Measurements from ENCODE around the gene BMPR1A.
"Not testable (repeated sequence)": the region's sequence is repeated elsewhere in the genome, so short reads cannot be mapped to it uniquely, and the experiment has no call there.

The BMPR1A gene

GRCh38 chr10:86734207-86734988 is 22.0 kb upstream of the BMPR1A start:
- TF ChIP-seq CTBP1 (IDR thresholded peaks at IDR 0.05; ENCODE audit: borderline replicate concordance) (no peak), LEF1 (IDR thresholded peaks at IDR 0.05; ENCODE audit: borderline replicate concordance) (no peak), SP1 (IDR thresholded peaks at IDR 0.05) (no peak), ZNF384 (IDR thresholded peaks at IDR 0.05) (no peak), SUZ12 (IDR thresholded peaks at IDR 0.05) (no peak), HDGF (IDR thresholded peaks at IDR 0.05; ENCODE audit: borderline replicate concordance) (no peak), TARDBP (IDR thresholded peaks at IDR 0.05) (no peak), L3MBTL2 (conservative IDR thresholded peaks at IDR 0.05) (no peak), ARNT (IDR thresholded peaks at IDR 0.05) (no peak), BHLHE40 (IDR thresholded peaks at IDR 0.05; ENCODE audit: borderline replicate concordance) (no peak), PKNOX1 (IDR thresholded peaks at IDR 0.05) (no peak), ELF4 (IDR thresholded peaks at IDR 0.05) (no peak), NFRKB (IDR thresholded peaks at IDR 0.05) (no peak), FOXM1 (IDR thresholded peaks at IDR 0.05; ENCODE audit: borderline replicate concordance) (no peak), FOXA1 (IDR thresholded peaks at IDR 0.05) (no peak), FOXK2 (IDR thresholded peaks at IDR 0.05) (no peak)
- ChIA-PET POLR2A (interaction anchor here (1.7 kb wide), 1 partner anchor 21 kb away, joined by 12 read pairs; the partner anchor contains the start of gene BMPR1A), CTCF (no interaction called here)
- DNase-seq (ENCODE audit: extremely low spot score): no peak

GRCh38 chr10:86735278-86735677 is 21.1 kb upstream of the BMPR1A start:
- CTCF ChIA-PET; POLR2A ChIA-PET; DNase-seq (ENCODE audit: extremely low spot score): not testable (repeated sequence)

GRCh38 chr10:86742230-86742629 is 14.2 kb upstream of the BMPR1A start:
- POLR2A ChIA-PET: interaction anchor here (1.2 to 1.9 kb wide), 2 partner anchors 10 to 12 kb away, joined by 4 to 5 read pairs; no protein-coding TSS in a partner anchor
- no peak for DNase-seq (ENCODE audit: extremely low spot score)
- TF ChIP-seq ARNT (IDR thresholded peaks at IDR 0.05) (no peak), HDGF (IDR thresholded peaks at IDR 0.05; ENCODE audit: borderline replicate concordance) (no peak), TARDBP (IDR thresholded peaks at IDR 0.05) (no peak), PKNOX1 (IDR thresholded peaks at IDR 0.05) (no peak), FOXK2 (IDR thresholded peaks at IDR 0.05) (no peak), LEF1 (IDR thresholded peaks at IDR 0.05; ENCODE audit: borderline replicate concordance) (no peak), SUZ12 (IDR thresholded peaks at IDR 0.05) (no peak)
- CTCF ChIA-PET: interaction anchor here (0.6 to 0.7 kb wide), 2 partner anchors 19 to 782 kb away, joined by 3 to 4 read pairs; no protein-coding TSS in a partner anchor

GRCh38 chr10:86744067-86744725 is 12.2 kb upstream of the BMPR1A start:
- no peak for DNase-seq (ENCODE audit: extremely low spot score)
- no peak for TF ChIP-seq FOXM1 (IDR thresholded peaks at IDR 0.05; ENCODE audit: borderline replicate concordance)
- TF ChIP-seq ARNT (IDR thresholded peaks at IDR 0.05): no peak
- TF ChIP-seq NFRKB (IDR thresholded peaks at IDR 0.05): no peak
- POLR2A ChIA-PET: interaction anchor here (1.7 kb wide), 1 partner anchor 12 kb away, joined by 6 read pairs; the partner anchor contains the start of gene BMPR1A
- CTCF ChIA-PET: interaction anchor here (0.7 kb wide), 1 partner anchor 162 kb away, joined by 5 read pairs; no protein-coding TSS in a partner anchor

GRCh38 chr10:86747796-86748581 is 8.4 kb upstream of the BMPR1A start:
- no peak for DNase-seq (ENCODE audit: extremely low spot score)
- ChIA-PET POLR2A (interaction anchor here (0.9 kb wide), 1 partner anchor 8 kb away, joined by 4 read pairs; the partner anchor contains the start of gene BMPR1A), CTCF (no interaction called here)

GRCh38 chr10:86749854-86750253 is 6.6 kb upstream of the BMPR1A start:
- TF ChIP-seq NFRKB (IDR thresholded peaks at IDR 0.05) (no peak), ZNF384 (IDR thresholded peaks at IDR 0.05) (no peak), ARNT (IDR thresholded peaks at IDR 0.05) (no peak), SUZ12 (IDR thresholded peaks at IDR 0.05) (no peak), SP1 (IDR thresholded peaks at IDR 0.05) (no peak), L3MBTL2 (conservative IDR thresholded peaks at IDR 0.05) (no peak), LEF1 (IDR thresholded peaks at IDR 0.05; ENCODE audit: borderline replicate concordance) (no peak), ELF4 (IDR thresholded peaks at IDR 0.05) (no peak), FOXK2 (IDR thresholded peaks at IDR 0.05) (no peak), BHLHE40 (IDR thresholded peaks at IDR 0.05; ENCODE audit: borderline replicate concordance) (no peak), TARDBP (IDR thresholded peaks at IDR 0.05) (no peak), PKNOX1 (IDR thresholded peaks at IDR 0.05) (no peak), FOXM1 (IDR thresholded peaks at IDR 0.05; ENCODE audit: borderline replicate concordance) (no peak), FOXA1 (IDR thresholded peaks at IDR 0.05) (no peak), HDGF (IDR thresholded peaks at IDR 0.05; ENCODE audit: borderline replicate concordance) (no peak), CTBP1 (IDR thresholded peaks at IDR 0.05; ENCODE audit: borderline replicate concordance) (no peak)
- ChIA-PET POLR2A (no interaction called here), CTCF (interaction anchor here (1.0 kb wide), 1 partner anchor 8 kb away, joined by 3 read pairs; no protein-coding TSS in a partner anchor)
- DNase-seq (ENCODE audit: extremely low spot score): no peak

More at GRCh38 chr10:86747796-86748581, 8.4 kb upstream of the BMPR1A start:
- no peak for TF ChIP-seq ARNT (IDR thresholded peaks at IDR 0.05)
- TF ChIP-seq FOXK2 (IDR thresholded peaks at IDR 0.05): no peak
